Cortex of kidney (tissue), 1 donor: ENCODE measurements around the gene ROBO4.

Source experiments
- DNase-seq: peaks from one replicate; lab custom pipeline; 2025; lab: John Stamatoyannopoulos, UW

ROBO4 gene

DNA sequence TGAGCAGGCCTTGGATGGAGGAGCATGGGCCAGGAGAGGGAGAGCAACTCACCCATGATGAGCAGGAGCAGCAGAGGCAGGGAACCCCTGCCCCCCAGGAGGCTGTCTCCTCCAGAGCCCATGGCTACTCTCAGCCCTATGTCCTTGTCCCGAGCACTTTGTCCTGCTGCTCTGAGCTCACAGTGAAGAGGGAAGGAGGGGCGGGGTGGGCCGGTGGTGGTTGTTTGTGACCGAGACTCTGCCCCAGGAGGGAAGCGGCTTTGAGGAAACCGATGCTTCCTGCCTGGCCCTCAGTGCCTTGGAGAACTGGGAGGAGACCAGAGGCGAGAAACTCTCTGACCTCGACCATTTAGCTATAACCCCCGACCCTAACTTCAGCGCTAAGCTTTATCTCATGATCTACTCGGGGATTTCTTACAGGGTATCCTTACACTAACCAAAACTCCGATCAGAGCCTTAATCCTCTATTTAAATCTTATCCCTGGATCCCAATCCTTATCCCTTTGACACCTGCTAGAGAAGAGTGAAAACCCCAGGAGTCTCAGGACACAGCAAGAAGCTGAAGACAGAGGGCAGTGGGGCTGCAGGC is at the start of gene ROBO4:
TSS of gene ROBO4 (minus strand) at position 192 of the 589 bp plus-strand sequence. CDS start at position 122, 70 bp downstream.
- no peak for DNase-seq

DNA sequence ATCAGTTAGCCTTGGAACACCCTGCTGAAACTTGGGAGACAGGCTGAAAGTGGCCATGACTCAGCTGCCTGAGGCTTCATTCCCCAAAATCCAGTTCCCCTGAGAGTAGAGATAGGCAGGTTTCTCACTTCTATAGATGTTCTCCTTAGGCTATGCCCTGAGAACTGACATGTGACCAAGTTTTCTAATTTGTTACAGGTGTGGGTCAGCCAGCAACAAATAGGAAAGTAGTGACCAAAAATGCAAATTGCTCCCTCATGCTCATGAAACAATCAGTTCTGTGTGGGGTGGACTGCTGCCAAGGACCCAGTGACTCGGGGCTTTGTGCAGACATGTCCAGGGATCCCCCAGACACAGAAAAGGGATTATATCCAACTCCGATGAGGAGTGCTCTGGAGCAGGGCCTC is 49.1 kb upstream of the ROBO4 start:
- no peak for DNase-seq

DNA sequence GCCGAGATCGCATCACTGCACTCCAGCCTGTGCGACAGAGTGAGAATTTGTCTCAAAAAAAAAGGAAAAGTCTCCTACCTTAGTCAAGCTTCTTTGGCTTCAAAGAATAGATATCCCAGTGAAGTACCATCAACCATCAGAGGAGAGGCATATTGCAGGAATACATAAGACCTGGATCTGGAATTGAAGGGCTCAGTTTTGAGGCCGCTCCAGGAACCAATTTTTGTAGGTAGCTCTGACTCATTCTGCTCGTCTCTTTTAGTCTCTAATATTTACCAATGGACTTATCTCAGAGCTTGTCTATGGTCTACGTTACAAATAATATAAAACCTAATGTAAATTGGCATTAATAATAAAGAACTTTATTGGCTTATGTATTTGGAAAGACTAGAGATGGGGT is 48.2 kb upstream of the ROBO4 start:
- no peak for DNase-seq

DNA sequence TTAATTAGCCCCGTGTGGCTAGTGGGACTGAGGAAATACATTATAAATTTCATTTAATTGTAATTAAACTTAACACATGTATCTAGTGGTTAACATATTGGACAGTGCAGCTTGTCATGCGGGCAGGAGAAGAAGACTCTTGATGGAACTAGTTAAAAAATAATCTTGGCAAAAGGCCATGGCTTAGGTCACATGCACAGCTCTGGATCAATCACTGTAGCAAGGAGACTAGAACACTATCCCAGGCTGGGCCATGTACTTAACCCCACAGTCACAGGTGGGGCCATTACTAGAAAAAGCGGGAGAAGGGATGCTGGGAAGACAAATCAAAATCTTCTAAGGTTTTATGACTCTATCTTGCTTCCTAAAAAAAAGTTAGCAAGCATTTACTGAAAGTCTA is 46.9 kb upstream of the ROBO4 start:
- DNase-seq, result no peak

DNA sequence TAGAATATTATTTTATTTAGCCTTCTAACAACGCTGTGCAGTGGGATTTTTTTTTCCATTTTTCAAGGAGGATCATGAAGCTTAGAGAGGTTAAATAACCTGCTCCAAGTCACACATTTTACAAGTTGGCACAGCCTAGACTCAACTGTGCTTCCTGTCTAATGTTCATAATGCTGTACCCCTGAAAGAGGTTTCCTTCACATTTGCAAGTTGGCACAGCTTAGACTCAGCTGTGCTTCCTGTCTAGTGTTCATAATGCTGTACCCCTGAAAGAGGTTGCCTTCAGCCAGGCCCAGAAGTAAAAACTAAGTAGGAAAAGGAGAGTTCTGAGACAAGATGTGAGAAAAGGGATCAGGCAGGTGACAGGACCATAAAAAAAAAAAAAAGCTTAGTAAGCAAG is 46.1 kb upstream of the ROBO4 start:
- DNase-seq, result no peak

DNA sequence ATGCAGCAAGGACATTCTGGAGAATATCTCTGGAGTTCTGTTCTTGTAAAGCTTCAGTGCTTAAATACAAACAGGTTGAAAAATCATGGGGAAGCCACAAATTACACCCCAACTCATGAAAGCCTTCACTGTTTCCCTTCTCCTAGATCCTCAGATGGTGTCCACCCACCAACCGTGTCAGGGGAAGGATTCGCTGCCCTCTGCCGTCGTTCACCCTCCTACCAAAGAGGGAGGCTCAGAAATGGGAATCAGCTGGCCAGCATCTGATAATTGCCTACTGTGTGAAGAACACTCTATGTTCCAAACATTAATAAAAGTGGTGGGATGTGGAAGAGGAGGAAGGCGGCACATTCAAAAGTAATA is 45.6 kb upstream of the ROBO4 start:
- no peak for DNase-seq

DNA sequence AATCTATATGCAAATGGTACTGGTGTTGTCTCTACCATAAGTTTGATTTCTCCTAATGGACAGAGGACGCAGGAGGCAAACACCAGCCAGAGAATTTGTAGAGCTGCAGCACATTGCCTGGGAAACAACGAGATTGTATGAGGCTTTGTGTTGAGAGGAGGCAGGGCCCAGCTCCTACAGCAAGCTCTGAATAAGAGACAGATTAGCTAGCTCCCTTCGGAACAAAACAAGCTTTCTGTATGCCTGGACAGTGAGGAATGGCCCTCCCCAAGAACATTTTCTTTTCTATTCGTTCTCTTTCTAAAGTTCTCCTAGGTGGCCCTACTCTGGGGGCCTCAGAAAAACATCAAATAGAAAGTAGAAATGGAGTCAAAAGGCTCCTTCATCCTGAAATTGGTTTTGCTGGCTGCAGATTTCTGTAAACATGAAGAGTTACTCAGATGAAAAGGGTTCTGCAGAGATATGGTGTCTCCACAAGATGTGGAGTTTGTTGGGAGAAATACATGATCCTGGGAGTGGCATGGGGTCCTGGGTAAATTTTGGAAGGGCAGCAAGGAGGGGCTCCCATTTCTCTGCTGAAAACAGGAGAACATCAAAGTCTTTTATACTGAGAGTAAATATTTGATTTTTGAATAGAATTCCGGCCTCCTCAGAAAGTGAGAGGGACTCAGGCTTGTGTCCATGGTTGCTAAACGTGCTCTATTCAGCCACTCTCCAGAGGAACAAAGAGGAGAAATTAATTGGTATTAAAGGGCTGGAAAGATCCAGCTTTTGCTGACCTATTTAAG is 45.0 kb upstream of the ROBO4 start:
- DNase-seq, result no peak

DNA sequence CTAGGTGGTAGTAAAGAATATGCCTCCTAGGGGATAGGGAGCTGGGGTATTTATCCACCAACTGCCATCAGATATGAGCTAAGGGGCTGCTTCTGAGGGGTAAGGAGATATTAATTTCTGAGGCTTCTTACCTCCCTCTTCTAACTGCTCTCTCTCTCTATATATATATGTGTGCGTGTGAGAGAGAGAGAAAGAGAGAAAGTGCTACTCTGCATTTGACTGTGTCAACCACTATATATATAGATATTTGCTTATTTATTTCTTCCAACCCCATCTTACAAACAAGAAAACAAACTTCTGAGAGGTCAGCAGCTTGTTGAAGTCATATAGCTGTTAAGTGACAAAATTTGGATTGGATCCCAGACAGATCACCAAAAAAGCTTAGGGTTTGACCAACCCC is 44.0 kb upstream of the ROBO4 start:
- DNase-seq, result no peak

DNA sequence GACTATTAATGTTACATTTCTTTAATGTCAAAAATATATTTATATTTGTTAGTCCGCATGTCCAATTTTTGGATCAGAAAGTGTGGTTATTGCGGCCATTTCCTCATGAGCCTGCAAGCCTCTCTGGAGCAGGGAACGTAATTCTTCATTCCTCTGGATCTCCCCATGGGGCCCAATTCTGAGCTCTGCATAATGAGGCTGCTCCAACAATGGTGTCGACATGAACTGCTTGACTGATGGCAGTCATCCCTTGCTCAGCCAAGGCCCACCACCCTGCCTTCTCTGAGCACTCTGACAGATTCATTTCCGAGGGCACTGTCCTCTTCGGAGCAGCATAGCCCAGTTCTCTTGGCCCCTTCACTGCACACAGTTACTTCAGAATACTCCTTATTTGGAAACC is 41.3 kb upstream of the ROBO4 start:
- DNase-seq, result no peak

DNA sequence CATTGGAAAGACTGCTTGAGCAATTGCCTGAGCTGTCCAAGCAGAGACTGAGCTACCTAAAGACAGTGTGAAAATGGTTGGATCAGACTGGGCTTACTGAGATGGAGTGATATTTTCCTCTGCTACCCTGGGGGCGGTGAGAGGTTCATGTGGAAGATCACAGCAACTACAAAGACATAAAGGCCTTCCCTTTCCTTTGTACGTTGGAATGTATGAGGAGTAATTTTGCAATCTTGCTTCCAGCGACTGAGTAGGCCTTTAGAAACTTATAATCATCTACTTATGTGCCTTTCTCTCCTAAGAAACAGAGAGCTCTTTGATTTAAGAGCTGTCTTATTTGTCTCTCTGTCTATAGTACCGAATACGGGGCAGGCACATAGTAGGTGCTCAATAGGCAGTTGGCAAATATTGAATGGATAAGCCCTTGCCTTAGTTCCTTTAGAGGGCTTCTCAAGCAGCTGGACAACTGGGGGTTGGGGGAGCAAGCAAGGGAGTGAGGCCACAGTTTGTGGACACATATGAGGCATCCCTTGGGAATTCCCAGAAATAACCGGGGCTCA is 40.6 kb upstream of the ROBO4 start:
- no peak for DNase-seq

DNA sequence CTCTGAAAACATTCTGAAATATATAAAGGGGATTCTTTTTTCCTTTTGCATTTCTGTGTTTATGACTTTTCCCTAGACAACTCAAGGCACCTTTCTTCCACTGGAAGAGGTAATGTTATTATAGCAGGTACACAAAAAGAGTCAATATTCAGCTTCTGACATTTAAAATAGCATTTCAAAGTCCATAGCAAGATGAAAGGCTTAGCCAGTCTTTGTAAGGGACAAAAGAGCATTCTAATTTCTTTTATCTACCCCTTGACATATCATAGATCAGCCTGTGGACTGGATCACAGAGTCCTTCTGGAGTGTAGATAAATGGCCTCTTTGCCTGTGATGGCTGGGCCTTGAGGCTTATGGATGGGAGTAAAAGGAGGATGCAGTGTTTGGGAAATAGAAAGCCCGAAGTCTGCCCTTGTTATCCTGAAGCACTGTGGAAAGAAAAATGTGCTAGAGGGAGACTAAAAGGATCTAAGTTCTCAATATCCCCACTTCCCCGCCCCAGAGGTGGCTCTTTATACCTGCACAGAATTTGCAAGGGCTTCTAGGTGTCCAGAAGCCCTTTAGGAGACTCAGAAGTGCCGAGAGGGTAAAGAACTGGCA is 39.8 kb upstream of the ROBO4 start:
- no peak for DNase-seq

DNA sequence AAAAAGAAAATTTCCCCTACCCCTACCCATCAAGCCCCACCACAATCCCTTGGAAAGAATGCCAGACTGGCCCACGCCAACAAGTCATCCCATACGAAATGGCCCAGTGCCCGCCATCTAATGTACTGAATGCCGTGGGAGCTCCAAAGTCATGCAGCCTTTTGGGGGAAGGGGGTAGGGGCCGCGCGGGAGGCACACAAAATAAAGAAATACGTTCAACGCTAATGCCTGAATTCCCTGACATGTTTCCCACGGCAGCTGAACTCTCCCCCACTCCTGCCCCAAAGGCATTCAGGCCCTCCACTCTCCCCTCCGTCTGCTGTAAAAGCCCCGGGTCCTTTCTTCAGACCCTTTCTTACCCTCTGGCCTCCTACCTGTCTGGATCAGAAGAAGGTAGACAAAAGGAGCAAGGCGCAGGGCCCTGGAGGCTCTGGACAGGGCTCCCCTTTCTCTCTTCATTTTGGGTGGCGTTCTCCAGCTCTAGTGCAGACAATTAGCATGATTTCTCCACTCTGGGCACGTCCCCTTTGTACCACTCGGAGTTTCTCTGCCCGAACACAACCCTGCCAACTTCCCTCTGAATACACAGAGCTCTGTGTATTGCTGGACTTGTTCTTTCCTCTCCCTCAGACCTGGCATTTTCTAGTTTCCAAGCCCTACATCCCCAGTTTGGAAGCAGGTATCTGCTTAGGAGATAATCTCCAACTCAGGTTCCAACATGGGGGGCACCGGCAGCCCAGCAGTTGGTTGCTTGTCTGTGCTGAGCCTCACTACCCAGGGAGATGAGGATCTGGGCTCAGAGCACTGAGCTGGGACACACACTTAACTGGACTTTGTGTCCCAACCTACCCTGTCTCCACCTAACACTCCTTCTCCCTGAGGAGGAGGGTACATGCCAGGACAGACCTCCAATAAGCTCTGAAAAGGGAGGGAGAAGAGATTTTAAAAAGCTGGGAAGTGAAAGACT is 38.2 kb upstream of the ROBO4 start, which contains the start of gene HEPACAM:
TSS of gene HEPACAM (minus strand) at position 500 of the 967 bp plus-strand sequence. CDS start at position 459, 41 bp downstream.
- no peak for DNase-seq

DNA sequence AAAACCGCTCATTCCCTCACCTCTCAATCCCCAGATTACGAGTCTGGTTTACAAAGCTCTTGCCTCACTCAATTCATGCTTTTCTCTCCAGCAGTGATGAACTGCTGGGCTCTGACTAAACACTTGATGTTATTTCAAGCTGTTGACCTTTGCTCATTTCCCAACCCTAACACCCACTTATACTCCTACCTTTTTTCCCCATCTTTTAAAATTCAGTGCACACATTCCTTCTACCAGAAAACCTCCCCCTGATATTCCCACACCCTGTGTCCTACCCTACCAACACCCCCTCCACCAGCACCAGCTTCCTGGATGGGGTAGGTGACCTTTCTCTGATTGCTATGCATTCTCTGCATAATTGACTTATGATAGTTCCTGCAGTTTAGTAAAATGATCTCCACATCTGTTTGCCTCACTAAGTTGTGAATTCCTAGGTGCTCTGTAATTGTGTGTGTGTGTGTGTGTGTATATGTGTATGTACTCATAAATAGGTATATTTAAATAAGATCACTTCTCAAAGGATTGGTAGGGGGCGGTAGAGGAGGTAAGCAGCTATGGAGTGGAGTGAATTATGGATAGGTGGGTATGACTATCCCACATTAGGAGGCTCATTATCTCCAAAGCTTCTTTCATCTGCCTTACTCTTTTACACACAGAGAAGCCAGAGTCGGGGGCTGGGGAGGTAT is 37.3 kb upstream of the ROBO4 start:
- DNase-seq, result no peak

DNA sequence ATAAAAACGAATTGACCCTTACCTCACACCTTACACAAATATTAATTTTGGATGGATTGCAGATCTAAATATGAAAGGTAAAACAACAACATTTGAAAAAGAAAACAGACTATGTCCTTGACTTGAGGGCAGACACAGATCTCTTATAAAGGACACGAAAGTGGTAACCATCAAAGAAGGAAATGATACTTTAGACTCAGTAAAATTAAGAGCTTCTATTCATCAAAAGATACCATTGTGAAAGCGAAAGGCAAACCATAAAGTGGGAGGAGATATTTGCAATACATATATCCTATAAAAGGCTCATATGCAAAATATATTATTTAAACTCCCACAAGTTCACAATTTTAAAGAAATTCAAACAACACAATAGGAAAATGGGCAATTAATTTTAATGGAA is 33.1 kb upstream of the ROBO4 start:
- no peak for DNase-seq

DNA sequence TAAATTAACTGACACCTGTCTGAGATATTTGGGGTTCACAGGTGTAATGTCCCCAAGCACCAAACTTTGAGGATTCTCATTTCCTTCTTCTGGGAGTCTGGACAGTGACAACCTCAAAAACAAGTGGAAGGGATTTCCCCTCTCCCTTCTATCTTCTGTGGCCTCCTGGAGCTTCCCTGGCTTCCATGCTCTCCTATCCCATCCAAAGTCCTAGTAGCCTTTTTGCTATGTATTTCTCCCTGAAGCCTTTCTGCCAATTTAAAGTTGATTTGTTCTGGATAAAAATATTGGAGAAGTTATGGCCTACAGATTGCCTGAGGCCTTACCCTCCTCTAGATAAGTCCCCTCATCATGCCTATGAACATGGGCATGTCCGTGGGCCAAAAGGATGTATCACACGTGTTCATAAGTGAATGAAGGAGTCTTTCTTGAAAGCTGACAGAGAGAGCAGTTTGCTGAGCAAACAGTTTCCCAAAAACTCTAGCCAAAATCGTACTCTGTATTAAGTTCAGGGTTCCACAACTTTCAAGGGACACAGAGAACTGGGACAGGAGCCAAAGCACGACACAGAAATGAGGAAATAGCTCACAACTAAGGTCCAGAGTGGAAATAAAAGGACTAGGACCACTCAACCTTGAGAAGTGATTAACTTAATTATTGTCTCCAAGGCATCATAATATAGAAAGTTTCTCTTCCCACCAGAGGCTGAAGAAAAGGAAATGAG is 31.4 kb upstream of the ROBO4 start:
- no peak for DNase-seq

DNA sequence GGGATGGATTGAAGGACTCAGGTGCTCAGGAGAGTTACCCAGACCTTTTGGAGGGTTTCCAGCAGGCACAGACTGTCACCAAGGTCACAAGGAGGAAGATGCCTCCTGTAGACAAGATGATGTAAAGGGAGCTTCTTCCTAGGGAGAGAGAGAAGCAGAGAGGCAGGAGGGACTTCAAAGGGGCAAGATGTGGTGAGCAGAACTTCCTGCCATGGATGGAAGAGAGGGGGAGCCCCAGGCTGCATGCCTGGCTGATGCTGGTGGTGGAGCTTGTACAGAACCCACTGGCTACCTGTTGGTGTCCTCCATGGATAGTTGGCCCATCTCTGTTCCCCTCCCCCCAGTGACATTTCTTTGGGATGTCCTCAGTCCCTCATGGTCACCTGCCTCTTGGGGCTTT is 25.6 kb upstream of the ROBO4 start:
- DNase-seq, result no peak

DNA sequence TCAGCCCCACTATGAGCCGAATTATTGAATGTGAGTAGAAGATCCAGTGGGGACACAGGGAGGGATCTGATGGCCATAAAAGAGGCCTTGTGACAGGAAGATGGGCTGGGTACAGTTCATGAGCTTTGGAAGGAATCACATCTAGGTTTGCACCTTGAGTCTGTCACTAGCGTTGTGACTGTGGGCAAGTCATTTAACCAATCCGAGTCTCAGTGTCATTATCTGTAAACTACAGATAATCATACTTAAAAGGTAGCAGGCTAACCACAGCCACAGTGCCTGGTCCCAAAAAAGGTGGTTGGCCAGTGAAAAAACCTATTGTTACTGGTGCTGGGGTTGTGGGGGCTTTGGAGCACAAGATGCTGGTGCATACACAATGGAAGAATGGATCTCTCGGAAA is 25.2 kb upstream of the ROBO4 start:
- no peak for DNase-seq

DNA sequence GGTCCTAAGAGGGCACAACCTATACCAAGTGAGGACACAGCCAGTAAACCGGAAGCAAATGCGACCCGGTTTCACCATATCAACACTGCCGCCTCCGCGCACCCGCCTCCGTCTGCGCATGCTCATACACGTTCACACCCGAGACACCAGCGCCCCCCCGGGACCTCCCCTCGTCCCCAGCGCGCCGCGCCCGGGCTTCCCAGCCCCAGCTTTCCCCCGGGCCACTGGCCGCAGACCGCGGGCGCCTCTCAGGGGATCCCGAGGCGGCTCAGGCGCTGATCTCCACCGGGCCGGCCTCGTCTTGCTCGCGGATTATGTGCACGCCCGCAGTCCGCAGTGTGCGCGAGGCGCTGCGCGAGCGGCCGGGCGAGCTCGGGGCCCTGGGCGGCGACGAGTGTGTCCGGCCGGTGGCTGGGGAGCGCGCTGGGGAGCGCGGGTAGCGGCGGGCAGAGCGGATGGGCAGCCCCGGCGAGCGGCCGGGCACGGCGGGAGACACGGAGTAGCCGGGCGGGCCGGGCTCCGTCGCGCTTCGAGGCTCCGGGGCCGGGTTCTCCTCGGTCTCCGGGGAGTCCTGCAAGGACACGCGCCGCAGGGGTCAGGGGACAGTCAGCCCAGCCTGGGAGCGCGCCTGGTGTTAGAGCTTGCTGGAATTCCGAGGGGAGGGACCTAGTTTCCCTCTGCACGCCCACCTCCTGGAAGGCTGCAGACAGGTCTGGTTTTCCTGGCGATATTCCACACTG is 23.4 kb upstream of the ROBO4 start:
- no peak for DNase-seq

DNA sequence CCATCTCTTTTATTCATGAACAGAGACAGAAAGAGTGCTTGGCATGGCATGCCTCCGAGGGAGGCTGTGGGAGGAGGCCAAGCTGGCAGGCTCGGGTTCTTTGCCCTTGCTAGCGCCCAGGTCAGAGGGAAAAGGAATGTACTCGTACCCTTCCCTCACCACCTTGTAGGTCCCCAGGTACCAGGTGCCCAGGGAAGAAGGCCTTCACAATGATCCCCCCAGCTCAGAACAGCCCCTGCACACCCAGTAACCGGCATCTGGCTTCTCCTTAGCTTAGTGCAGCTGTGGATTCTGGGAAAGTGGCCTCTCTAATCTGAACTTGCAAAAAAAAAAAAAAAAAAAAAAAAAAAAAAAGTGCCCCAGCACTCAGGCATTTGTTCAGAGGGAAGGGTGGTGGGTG is 22.7 kb upstream of the ROBO4 start:
- DNase-seq, result no peak

DNA sequence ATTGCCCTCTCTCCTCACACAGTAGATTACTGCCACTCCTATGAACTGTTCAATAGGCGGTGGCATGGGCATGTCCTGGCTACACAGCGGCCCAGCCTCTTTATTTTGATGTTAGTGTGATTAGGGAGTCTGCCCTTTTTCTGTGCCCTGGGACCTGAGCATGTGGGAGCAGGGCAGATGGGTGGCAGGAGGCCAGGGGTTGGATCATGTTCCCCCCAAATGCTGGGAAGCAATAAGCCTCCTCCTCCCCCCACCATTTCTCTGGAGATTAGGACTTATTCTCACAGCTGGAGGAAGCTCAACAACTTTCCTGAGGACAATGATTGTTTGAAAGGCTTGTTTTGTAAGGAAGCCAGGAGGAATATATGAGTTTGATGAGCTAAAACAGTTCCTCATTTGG is 22.2 kb upstream of the ROBO4 start:
- no peak for DNase-seq
